Muscle of arm (tissue), 12 donors: Measurements from ENCODE around the gene SIX3. TPM values are rescaled to one million over a fixed set of nuclear protein-coding genes. Genes with fewer than 3 reads are reported as not detected.

Experiments used
- DNase-seq: peaks from one replicate; pipeline ENCODE4 v3.0.0-alpha.2; 2013
- polyA plus RNA-seq, 12 donors: library from polyadenylated mRNA; unstranded; fragments of 120-200 nt; gene quantifications; one replicate each; pipeline ENCODE4 v1.2.1, GENCODE V29; 2013; ENCODE audit not compliant: insufficient read length in 12 of 12

Gene SIX3
- polyA plus RNA-seq, 12 donors, result 0.09 TPM; not detected in 11

- peak; percentile 86 for DNase-seq
Observed at GRCh38 chr2:44981714-44982108, 40.2 kb downstream of the SIX3 start.

DNA sequence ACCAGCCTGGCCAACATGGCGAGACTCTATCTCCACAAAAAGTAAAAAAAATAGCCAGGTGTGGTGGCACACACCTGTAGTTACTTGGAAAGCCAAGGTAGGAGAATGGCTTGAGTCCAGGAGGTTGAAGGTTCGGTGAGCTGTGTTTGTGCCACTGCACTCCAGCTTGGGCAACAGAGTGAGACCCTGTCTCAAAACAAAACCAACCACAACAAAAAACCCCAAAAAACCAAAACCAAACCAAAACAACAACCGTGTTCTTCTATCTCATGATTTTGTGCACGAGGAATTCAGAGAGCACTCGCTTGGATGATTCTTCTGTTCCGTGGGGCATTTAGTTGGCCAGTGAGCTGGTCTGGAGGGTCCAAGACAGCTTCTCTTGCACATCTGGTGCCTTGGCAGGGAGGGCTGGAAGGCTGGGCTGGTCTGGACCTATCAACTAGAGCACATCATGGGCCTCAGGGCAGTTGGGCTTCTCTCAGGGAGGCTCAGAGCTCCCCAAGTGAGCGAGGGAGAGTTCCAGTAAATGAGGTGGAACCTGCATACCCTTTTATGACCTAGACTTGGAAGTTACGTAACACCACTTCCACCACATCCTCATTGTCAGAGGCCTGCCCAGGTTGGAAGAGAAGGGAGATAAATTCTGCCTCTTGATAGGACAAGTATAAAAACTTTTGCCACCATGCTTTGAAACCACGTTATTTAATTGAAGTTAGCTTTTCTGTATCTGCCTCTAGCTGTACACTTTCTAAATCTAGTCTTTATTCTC is 42.5 kb downstream of the SIX3 start:
- no peak for DNase-seq

DNA sequence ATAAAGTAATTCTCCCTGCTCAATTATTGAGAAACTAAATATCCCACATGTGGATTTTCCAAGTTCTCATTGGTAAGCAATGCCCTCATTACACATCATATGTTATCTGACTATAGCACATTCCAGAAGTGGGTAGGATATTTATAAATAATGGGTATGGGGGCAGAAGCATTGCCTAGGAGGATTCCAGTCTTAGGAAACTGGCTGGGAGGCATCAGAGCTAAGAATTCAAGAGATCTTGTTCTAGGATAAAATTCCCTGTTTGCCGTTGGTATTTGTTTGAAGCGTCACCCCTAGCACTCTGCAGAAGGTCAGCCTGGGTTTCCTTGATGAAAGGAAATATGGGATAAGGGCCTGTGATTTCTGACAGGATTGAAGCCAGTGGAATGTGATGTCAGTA is 47.7 kb downstream of the SIX3 start:
- DNase-seq, result no peak

- DNase-seq, result no peak
Observed at GRCh38 chr2:44994377-44994776, 52.9 kb downstream of the SIX3 start.

Other genes starting within 250 kb of the SIX3 start
- gene SIX2, start 67.8 kb downstream of the SIX3 start, polyA plus RNA-seq, result 1 to 10 TPM in 10 of 12 donors, not detected in 2; 4.5 to 8.0 (median 6.0) TPM